ENCODE data around the gene JAK1. TPM values are rescaled to one million over a fixed set of nuclear protein-coding genes. Genes with fewer than 3 reads are reported as not detected.

The JAK1 gene
- total RNA-seq, 1 experiment from 2014 or later, result 339 TPM

DNA sequence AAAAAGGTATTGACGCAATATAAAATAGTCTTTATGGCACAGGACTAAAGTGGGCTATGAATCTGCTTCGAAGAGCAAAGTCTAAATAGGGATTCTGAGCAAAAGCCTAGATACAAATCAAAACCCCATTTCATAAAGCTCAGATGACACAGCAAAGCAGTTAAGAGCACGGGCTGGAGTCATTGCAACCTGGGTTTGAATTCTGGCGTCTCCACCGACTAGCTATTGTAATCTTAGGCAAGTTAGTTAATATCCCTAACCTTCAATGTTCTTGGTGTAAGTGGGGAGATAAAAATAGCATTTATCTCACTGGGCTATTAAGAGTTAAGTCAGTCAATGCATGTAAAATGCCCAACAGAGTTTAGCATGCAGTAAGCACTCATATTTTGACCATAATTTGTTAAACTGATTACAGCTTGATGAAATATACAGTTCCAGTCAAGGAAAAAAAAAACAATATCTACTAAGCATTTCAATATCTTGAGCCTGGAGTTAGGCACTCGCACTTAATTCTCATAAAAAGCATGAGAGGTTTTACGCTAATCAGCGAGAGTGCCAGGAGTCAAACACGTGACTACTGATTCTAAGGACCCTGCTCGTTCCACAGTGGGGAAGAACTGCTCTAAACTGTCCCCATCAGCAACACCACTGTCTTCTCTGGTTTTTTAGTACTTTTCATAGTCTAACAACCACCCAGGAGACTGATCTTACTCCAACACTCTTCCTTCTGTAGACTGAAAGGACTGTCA, 75.5 kb downstream of the JAK1 start:
- ChIA-PET CTCF (no interaction called here), POLR2A (ENCODE audit: low non-redundant PET) (interaction anchor here (0.6 kb wide), 1 partner anchor 9 kb away, joined by 3 read pairs; no protein-coding TSS in a partner anchor)
- intact Hi-C loops (cut with micrococcal nuclease; ENCODE audit: unreplicated experiment), result loop anchor here (10.0 kb wide), 1 partner anchor 134 kb away; no protein-coding TSS in a partner anchor
- Histone ChIP-seq H3K27me3 (replicated peaks; ENCODE audit: insufficient read depth, low read depth, low read length, poor library complexity) (no peaks in the 10 kb centered on the region), H3K4me1 (ENCODE audit: insufficient read depth, low read length, poor library complexity, severe bottlenecking) (peaks cover 93% of the 10 kb centered on the region), H3K27ac (ENCODE audit: low read depth, low read length, poor library complexity, severe bottlenecking) (peak overlapping the region; percentile 92), H3K9me3 (ENCODE audit: low read depth, low read length, poor library complexity, severe bottlenecking) (no peaks in the 10 kb centered on the region), H3K4me3 (ENCODE audit: low read depth, low read length, poor library complexity, severe bottlenecking) (peak overlapping the region; percentile 34), H3K36me3 (ENCODE audit: insufficient read depth, low read length, poor library complexity, severe bottlenecking) (peaks cover 4% of the 10 kb centered on the region)
- peak; percentile 76 for DNase-seq (ENCODE audit: low spot score)
- BruUV-seq (replicated peaks), result TSS peak; percentile 37
- TF ChIP-seq EZH2 (IDR thresholded peaks at IDR 0.05; ENCODE audit: borderline replicate concordance, low read depth, low read length, poor library complexity, severe bottlenecking) (no peak), CTCF (conservative IDR thresholded peaks at IDR 0.05; ENCODE audit: low read depth, low read length) (no peak)

DNA sequence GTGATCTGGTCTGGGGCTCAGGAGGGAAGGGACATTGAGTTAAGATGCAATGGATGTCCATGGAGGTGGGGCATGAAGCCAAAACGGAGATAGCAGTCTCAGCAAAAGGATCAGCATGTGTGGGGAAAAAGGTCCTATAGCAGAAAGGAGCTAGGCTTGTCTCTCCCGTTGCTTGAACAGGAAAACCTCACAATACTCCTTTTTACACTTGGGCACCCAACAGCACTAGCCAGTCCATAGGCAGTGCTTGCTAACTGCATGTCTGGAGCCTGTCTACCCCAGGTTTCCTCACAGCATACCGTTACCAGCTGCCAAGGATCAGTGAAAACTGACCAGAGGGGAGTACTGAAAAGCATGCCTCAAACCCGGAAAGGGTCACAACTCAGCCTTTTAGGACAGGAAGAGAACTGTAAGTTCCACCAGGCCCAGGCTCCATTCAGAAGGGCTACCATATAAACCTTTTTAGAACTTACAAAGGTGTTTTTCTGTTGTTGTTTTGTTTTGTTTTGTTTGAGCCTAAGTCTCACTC, 78.6 kb downstream of the JAK1 start:
- BruUV-seq (replicated peaks), result no TSS peak
- H3K27ac ChIP-seq (ENCODE audit: low read depth, low read length, poor library complexity, severe bottlenecking), result peak overlapping the region; percentile 33
- no peak overlapping the region for H3K4me3 ChIP-seq (ENCODE audit: low read depth, low read length, poor library complexity, severe bottlenecking)
- no peaks in the 10 kb centered on the region for H3K9me3 ChIP-seq (ENCODE audit: low read depth, low read length, poor library complexity, severe bottlenecking)
- no peak for TF ChIP-seq CTCF (conservative IDR thresholded peaks at IDR 0.05; ENCODE audit: low read depth, low read length)
- no peak for TF ChIP-seq EZH2 (IDR thresholded peaks at IDR 0.05; ENCODE audit: borderline replicate concordance, low read depth, low read length, poor library complexity, severe bottlenecking)
- peaks cover 20% of the 10 kb centered on the region for H3K36me3 ChIP-seq (ENCODE audit: insufficient read depth, low read length, poor library complexity, severe bottlenecking)
- ChIA-PET POLR2A (ENCODE audit: low non-redundant PET) (no interaction called here), CTCF (no interaction called here)
- DNase-seq (ENCODE audit: low spot score), result no peak
- H3K4me1 ChIP-seq (ENCODE audit: insufficient read depth, low read length, poor library complexity, severe bottlenecking), result peaks cover 68% of the 10 kb centered on the region
- intact Hi-C loops (cut with micrococcal nuclease; ENCODE audit: unreplicated experiment), result no loop called here
- no peaks in the 10 kb centered on the region for H3K27me3 ChIP-seq (replicated peaks; ENCODE audit: insufficient read depth, low read depth, low read length, poor library complexity)

GRCh38 chr1:64886877-64887276, 79.5 kb downstream of the JAK1 start:
- ChIA-PET CTCF (no interaction called here), POLR2A (ENCODE audit: low non-redundant PET) (interaction anchor here (0.6 kb wide), 2 partner anchors 8 to 183 kb away, joined by 3 read pairs; no protein-coding TSS in a partner anchor)
- no peak overlapping the region for H3K27ac ChIP-seq (ENCODE audit: low read depth, low read length, poor library complexity, severe bottlenecking)
- intact Hi-C loops (cut with micrococcal nuclease; ENCODE audit: unreplicated experiment), result no loop called here
- H3K9me3 ChIP-seq (ENCODE audit: low read depth, low read length, poor library complexity, severe bottlenecking), result no peaks in the 10 kb centered on the region
- peaks cover 60% of the 10 kb centered on the region for H3K4me1 ChIP-seq (ENCODE audit: insufficient read depth, low read length, poor library complexity, severe bottlenecking)
- TF ChIP-seq EZH2 (IDR thresholded peaks at IDR 0.05; ENCODE audit: borderline replicate concordance, low read depth, low read length, poor library complexity, severe bottlenecking) (no peak), CTCF (conservative IDR thresholded peaks at IDR 0.05; ENCODE audit: low read depth, low read length) (no peak)
- no peak for DNase-seq (ENCODE audit: low spot score)
- H3K27me3 ChIP-seq (replicated peaks; ENCODE audit: insufficient read depth, low read depth, low read length, poor library complexity), result no peaks in the 10 kb centered on the region
- H3K4me3 ChIP-seq (ENCODE audit: low read depth, low read length, poor library complexity, severe bottlenecking), result no peak overlapping the region
- H3K36me3 ChIP-seq (ENCODE audit: insufficient read depth, low read length, poor library complexity, severe bottlenecking), result peaks cover 29% of the 10 kb centered on the region
- no TSS peak for BruUV-seq (replicated peaks)
